IMR-90 (cell line): ENCODE data around the gene KLHL17.

ENCODE experiments used
- CEBPB ChIP-seq: IDR thresholded peaks from 2 replicates; pipeline ENCODE4 v1.6.1; 2012; ENCODE audit warnings: low read depth, low read length, improper control_type of control experiment
- FOS ChIP-seq: fragments of 150-350 bp; IDR thresholded peaks from 2 replicates; pipeline ENCODE4 v1.6.1; 2016; ENCODE audit warnings: low read depth, low read length
- MAFK ChIP-seq: IDR thresholded peaks from 2 replicates; pipeline ENCODE4 v1.6.1; 2012; ENCODE audit warnings: low read depth, low read length, improper control_type of control experiment
- MAZ ChIP-seq: IDR thresholded peaks from 2 replicates; pipeline ENCODE4 v1.6.1; 2012; ENCODE audit warnings: low read depth, mild to moderate bottlenecking, low read length, improper control_type of control experiment, moderate library complexity, borderline replicate concordance
- MXI1 ChIP-seq: IDR thresholded peaks from 2 replicates; pipeline ENCODE4 v1.6.1; 2012; ENCODE audit warnings: low read depth, mild to moderate bottlenecking, low read length, moderate library complexity, borderline replicate concordance
- NFE2L2 ChIP-seq: fragments of 150-350 bp; IDR thresholded peaks from 2 replicates; pipeline ENCODE4 v1.6.1; 2016; ENCODE audit warnings: low read depth, mild to moderate bottlenecking, low read length
- POLR2A ChIP-seq: IDR thresholded peaks from 2 replicates; pipeline ENCODE4 v1.6.1; 2012; ENCODE audit warnings: mild to moderate bottlenecking, low read depth, low read length
- RFX5 ChIP-seq: IDR thresholded peaks from 2 replicates; pipeline ENCODE4 v1.8.0; 2012; ENCODE audit warnings: low read depth, mild to moderate bottlenecking, low read length, moderate library complexity
- SMC3 ChIP-seq: fragments of 150-350 bp; IDR thresholded peaks from 2 replicates; pipeline ENCODE4 v1.6.1; 2016; ENCODE audit warnings: low read depth, mild to moderate bottlenecking, antibody characterized with exemption, low read length, moderate library complexity
- TF ChIP-seq, protein P1 (sequence below): conservative IDR thresholded peaks from 2 replicates; pipeline ENCODE4 v1.5.1; 2012; ENCODE audit warnings: mild to moderate bottlenecking, low read depth, low read length, improper control_type of control experiment
- TF ChIP-seq, protein P2 (sequence below): fragments of 150-350 bp; IDR thresholded peaks from 2 replicates; pipeline ENCODE4 v1.6.1; 2016; ENCODE audit warnings: low read depth, mild to moderate bottlenecking, low read length, moderate library complexity, borderline replicate concordance
- TF ChIP-seq, protein P3 (sequence below): fragments of 150-350 bp; IDR thresholded peaks from 2 replicates; pipeline ENCODE4 v1.6.1; 2017; ENCODE audit warnings: mild to moderate bottlenecking, antibody characterized with exemption, low read length, low read depth

DNA sequence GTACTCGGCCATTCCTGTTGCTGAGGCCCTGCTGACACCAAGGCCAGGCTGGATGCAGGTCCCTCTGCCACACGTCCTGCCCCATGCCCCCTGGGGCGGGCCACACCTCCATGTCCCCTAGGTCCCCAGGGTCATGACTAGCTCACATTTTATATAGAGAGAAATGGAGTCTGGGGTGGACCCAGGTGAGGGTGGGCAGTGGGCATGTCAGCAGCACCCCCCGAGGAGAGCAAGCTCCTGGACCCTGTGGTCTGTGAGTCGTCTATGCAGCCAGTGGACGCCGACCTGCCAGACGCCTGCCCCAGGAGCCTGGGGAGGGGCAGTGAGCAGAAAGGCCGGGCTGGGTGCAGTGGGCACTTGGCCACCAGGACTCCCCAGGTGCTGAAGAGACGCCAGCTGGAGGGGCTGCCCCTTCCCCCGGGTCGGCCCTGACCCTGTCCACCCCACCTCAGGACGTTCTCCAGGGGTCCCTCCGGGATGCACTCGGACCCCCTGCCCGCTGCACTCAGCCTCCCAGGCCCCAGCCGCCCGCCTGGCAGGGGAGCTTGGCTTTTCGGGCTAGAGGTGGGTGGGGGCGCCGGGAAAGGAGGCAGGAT lies 20.8 kb upstream of the KLHL17 start:
- TF ChIP-seq, protein P1, sequence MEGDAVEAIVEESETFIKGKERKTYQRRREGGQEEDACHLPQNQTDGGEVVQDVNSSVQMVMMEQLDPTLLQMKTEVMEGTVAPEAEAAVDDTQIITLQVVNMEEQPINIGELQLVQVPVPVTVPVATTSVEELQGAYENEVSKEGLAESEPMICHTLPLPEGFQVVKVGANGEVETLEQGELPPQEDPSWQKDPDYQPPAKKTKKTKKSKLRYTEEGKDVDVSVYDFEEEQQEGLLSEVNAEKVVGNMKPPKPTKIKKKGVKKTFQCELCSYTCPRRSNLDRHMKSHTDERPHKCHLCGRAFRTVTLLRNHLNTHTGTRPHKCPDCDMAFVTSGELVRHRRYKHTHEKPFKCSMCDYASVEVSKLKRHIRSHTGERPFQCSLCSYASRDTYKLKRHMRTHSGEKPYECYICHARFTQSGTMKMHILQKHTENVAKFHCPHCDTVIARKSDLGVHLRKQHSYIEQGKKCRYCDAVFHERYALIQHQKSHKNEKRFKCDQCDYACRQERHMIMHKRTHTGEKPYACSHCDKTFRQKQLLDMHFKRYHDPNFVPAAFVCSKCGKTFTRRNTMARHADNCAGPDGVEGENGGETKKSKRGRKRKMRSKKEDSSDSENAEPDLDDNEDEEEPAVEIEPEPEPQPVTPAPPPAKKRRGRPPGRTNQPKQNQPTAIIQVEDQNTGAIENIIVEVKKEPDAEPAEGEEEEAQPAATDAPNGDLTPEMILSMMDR = no peak
- TF ChIP-seq FOS = no peak
- no peak for TF ChIP-seq MAZ
- no peak for TF ChIP-seq RFX5
- no peak for TF ChIP-seq POLR2A
- TF ChIP-seq MAFK = no peak
- TF ChIP-seq CEBPB = no peak
- no peak for TF ChIP-seq NFE2L2
- TF ChIP-seq, protein P2, sequence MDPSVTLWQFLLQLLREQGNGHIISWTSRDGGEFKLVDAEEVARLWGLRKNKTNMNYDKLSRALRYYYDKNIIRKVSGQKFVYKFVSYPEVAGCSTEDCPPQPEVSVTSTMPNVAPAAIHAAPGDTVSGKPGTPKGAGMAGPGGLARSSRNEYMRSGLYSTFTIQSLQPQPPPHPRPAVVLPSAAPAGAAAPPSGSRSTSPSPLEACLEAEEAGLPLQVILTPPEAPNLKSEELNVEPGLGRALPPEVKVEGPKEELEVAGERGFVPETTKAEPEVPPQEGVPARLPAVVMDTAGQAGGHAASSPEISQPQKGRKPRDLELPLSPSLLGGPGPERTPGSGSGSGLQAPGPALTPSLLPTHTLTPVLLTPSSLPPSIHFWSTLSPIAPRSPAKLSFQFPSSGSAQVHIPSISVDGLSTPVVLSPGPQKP = no peak
- TF ChIP-seq, protein P3, sequence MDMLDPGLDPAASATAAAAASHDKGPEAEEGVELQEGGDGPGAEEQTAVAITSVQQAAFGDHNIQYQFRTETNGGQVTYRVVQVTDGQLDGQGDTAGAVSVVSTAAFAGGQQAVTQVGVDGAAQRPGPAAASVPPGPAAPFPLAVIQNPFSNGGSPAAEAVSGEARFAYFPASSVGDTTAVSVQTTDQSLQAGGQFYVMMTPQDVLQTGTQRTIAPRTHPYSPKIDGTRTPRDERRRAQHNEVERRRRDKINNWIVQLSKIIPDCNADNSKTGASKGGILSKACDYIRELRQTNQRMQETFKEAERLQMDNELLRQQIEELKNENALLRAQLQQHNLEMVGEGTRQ = no peak
- TF ChIP-seq SMC3 = no peak
- TF ChIP-seq MXI1 = no peak
